ENCODE results near the gene SPSB3.

The SPSB3 gene

GRCh38 chr16:1762196-1762878 is 20.0 kb downstream of the SPSB3 start:
- no peak for DNase-seq

GRCh38 chr16:1761751-1762150 is 20.6 kb downstream of the SPSB3 start:
- no peak for DNase-seq

GRCh38 chr16:1760911-1761310 is 21.5 kb downstream of the SPSB3 start:
- DNase-seq = no peak

GRCh38 chr16:1759511-1759910 is 22.9 kb downstream of the SPSB3 start:
- DNase-seq = no peak

GRCh38 chr16:1758923-1759322 is 23.4 kb downstream of the SPSB3 start:
- DNase-seq = no peak

- no peak for DNase-seq
These were observed 24.5 kb downstream of the SPSB3 start for GRCh38 chr16:1757714-1758461.

GRCh38 chr16:1754204-1754603 is 28.2 kb downstream of the SPSB3 start:
- DNase-seq = no peak

GRCh38 chr16:1752853-1753252 is 29.5 kb downstream of the SPSB3 start:
- no peak for DNase-seq

- DNase-seq = no peak
These were observed 30.4 kb downstream of the SPSB3 start for GRCh38 chr16:1751946-1752345.

GRCh38 chr16:1749152-1750117 is 32.9 kb downstream of the SPSB3 start:
- DNase-seq = no peak

GRCh38 chr16:1747934-1748333 is 34.4 kb downstream of the SPSB3 start:
- no peak for DNase-seq

- DNase-seq = no peak
These were observed 35.6 kb downstream of the SPSB3 start for GRCh38 chr16:1746693-1747195.

GRCh38 chr16:1745900-1746692 is 36.3 kb downstream of the SPSB3 start:
- DNase-seq = no peak

GRCh38 chr16:1745181-1745899 is 37.0 kb downstream of the SPSB3 start:
- no peak for DNase-seq

- DNase-seq = no peak
These were observed 38.0 kb downstream of the SPSB3 start for GRCh38 chr16:1744338-1744840.

GRCh38 chr16:1743376-1744337 is 38.7 kb downstream of the SPSB3 start:
- no peak for DNase-seq

- no peak for DNase-seq
These were observed 40.7 kb downstream of the SPSB3 start for GRCh38 chr16:1741553-1742165.

GRCh38 chr16:1740781-1741490 is 41.4 kb downstream of the SPSB3 start:
- no peak for DNase-seq

- no peak for DNase-seq
These were observed 42.1 kb downstream of the SPSB3 start for GRCh38 chr16:1740234-1740633.
